Measurements from ENCODE around the gene MFSD6L.

MFSD6L gene

GRCh38 chr17:8798846-8799569 is at the start of gene MFSD6L:
MFSD6L (minus strand) TSS chr17:8799365; CDS start chr17:8799120, 245 bp downstream.
- no peak for DNase-seq

- no peak for DNase-seq
Measured at GRCh38 chr17:8847891-8848290, 48.7 kb upstream of the MFSD6L start.

GRCh38 chr17:8846768-8847211 is 47.6 kb upstream of the MFSD6L start:
- peak; percentile 15 for DNase-seq

GRCh38 chr17:8844229-8845218 is 45.4 kb upstream of the MFSD6L start:
- DNase-seq = no peak

GRCh38 chr17:8843344-8843743 is 44.2 kb upstream of the MFSD6L start:
- no peak for DNase-seq

GRCh38 chr17:8841844-8842243 is 42.7 kb upstream of the MFSD6L start:
- no peak for DNase-seq

- DNase-seq = no peak
Measured at GRCh38 chr17:8839410-8839935, 40.3 kb upstream of the MFSD6L start.

- DNase-seq = no peak
Measured at GRCh38 chr17:8838551-8839095, 39.5 kb upstream of the MFSD6L start.

- DNase-seq = no peak
Measured at GRCh38 chr17:8837563-8838075, 38.5 kb upstream of the MFSD6L start.

- DNase-seq = no peak
Measured at GRCh38 chr17:8836821-8837562, 37.8 kb upstream of the MFSD6L start.

- no peak for DNase-seq
Measured at GRCh38 chr17:8835631-8836364, 36.6 kb upstream of the MFSD6L start.

GRCh38 chr17:8835106-8835505 is 35.9 kb upstream of the MFSD6L start:
- no peak for DNase-seq

- DNase-seq = peak; percentile 7
Measured at GRCh38 chr17:8832711-8833352, 33.7 kb upstream of the MFSD6L start.

GRCh38 chr17:8831234-8831849 is 32.2 kb upstream of the MFSD6L start:
- no peak for DNase-seq

- no peak for DNase-seq
Measured at GRCh38 chr17:8830141-8830540, 31.0 kb upstream of the MFSD6L start.

GRCh38 chr17:8829036-8829941 is 30.1 kb upstream of the MFSD6L start:
- DNase-seq = no peak

GRCh38 chr17:8828517-8828875 is 29.3 kb upstream of the MFSD6L start:
- no peak for DNase-seq

GRCh38 chr17:8826808-8827435 is 27.8 kb upstream of the MFSD6L start:
- DNase-seq = no peak

- no peak for DNase-seq
Measured at GRCh38 chr17:8825802-8826201, 26.6 kb upstream of the MFSD6L start.
